Measurements from ENCODE around the gene RHOA. TPM values are rescaled to one million over a fixed set of nuclear protein-coding genes. Genes with fewer than 3 reads are reported as not detected.

Gene RHOA
- total RNA-seq, 3 donors from 2014 or later (not counting 1 experiment from before 2014, with no cell fraction given), result 342 to 372 (median 370) TPM

GRCh38 chr3:49352890-49353421, 58.8 kb downstream of the RHOA start:
- WGBS (ENCODE audit: insufficient coverage), result 82% methylated on average over 5 of the region's 5 CpGs
- intact Hi-C loops (cut with micrococcal nuclease), result no loop called here
- H3K9me3 ChIP-seq (ENCODE audit: control insufficient read depth, insufficient read depth, low read length), result no peaks in the 10 kb centered on the region
- H3K27ac ChIP-seq (ENCODE audit: low read length), result no peak overlapping the region
- H3K36me3 Mint-ChIP-seq, result no peaks in the 10 kb centered on the region
- no peaks in the 10 kb centered on the region for H3K9me3 Mint-ChIP-seq
- H3K4me1 Mint-ChIP-seq, result peaks cover 14 to 21% of the 10 kb centered on the region in 2 donors
- peaks cover 30% of the 10 kb centered on the region for H3K4me1 ChIP-seq (ENCODE audit: control insufficient read depth, insufficient read depth, low read length)
- DNase-seq, result no peak
- peaks cover 4% of the 10 kb centered on the region for H3K36me3 ChIP-seq (ENCODE audit: control insufficient read depth, insufficient read depth, low read length)
- no peaks in the 10 kb centered on the region for H3K27me3 Mint-ChIP-seq (ENCODE audit: low read depth in 2 of 2)
- no peak overlapping the region for H3K4me3 ChIP-seq (ENCODE audit: low read length)
- no peak for ATAC-seq
- H3K27ac Mint-ChIP-seq, result peak overlapping the region in 1 of 2 donors; percentile 1
- no peak for TF ChIP-seq CTCF (IDR thresholded peaks at IDR 0.05)
- no peaks in the 10 kb centered on the region for H3K27me3 ChIP-seq (ENCODE audit: control insufficient read depth, insufficient read depth, low read length)
- no peak overlapping the region for H3K4me3 Mint-ChIP-seq

- DNase-seq (no peak), ATAC-seq (no peak)
- intact Hi-C loops (cut with micrococcal nuclease), result no loop called here
- WGBS (ENCODE audit: insufficient coverage), result 65% methylated on average over 2 of the region's 2 CpGs
- peaks cover 10 to 17% of the 10 kb centered on the region in 2 donors for H3K4me1 Mint-ChIP-seq
- Histone ChIP-seq H3K27ac (ENCODE audit: low read length) (peak overlapping the region; percentile 58), H3K4me1 (ENCODE audit: control insufficient read depth, insufficient read depth, low read length) (peaks cover 27% of the 10 kb centered on the region), H3K9me3 (ENCODE audit: control insufficient read depth, insufficient read depth, low read length) (no peaks in the 10 kb centered on the region), H3K4me3 (ENCODE audit: low read length) (no peak overlapping the region), H3K36me3 (ENCODE audit: control insufficient read depth, insufficient read depth, low read length) (peaks cover 4% of the 10 kb centered on the region), H3K27me3 (ENCODE audit: control insufficient read depth, insufficient read depth, low read length) (no peaks in the 10 kb centered on the region)
- no peaks in the 10 kb centered on the region for H3K36me3 Mint-ChIP-seq
- no peak for TF ChIP-seq CTCF (IDR thresholded peaks at IDR 0.05)
- no peak overlapping the region for H3K27ac Mint-ChIP-seq
- H3K27me3 Mint-ChIP-seq (ENCODE audit: low read depth in 2 of 2), result no peaks in the 10 kb centered on the region
- no peak overlapping the region for H3K4me3 Mint-ChIP-seq
- H3K9me3 Mint-ChIP-seq, result no peaks in the 10 kb centered on the region
These were observed 59.5 kb downstream of the RHOA start for GRCh38 chr3:49352281-49352680.

- peak overlapping the region in 1 of 2 donors; percentile 29 for H3K27ac Mint-ChIP-seq
- Histone ChIP-seq H3K4me1 (ENCODE audit: control insufficient read depth, insufficient read depth, low read length) (peaks cover 19% of the 10 kb centered on the region), H3K36me3 (ENCODE audit: control insufficient read depth, insufficient read depth, low read length) (peaks cover 3% of the 10 kb centered on the region), H3K27ac (ENCODE audit: low read length) (peak overlapping the region; percentile 58), H3K9me3 (ENCODE audit: control insufficient read depth, insufficient read depth, low read length) (no peaks in the 10 kb centered on the region), H3K27me3 (ENCODE audit: control insufficient read depth, insufficient read depth, low read length) (no peaks in the 10 kb centered on the region), H3K4me3 (ENCODE audit: low read length) (no peak overlapping the region)
- 0% methylated on average over 1 of the region's 1 CpG for WGBS (ENCODE audit: insufficient coverage)
- peaks cover 5 to 9% of the 10 kb centered on the region in 2 donors for H3K4me1 Mint-ChIP-seq
- TF ChIP-seq CTCF (IDR thresholded peaks at IDR 0.05), result no peak
- no peaks in the 10 kb centered on the region for H3K9me3 Mint-ChIP-seq
- no peaks in the 10 kb centered on the region for H3K36me3 Mint-ChIP-seq
- intact Hi-C loops (cut with micrococcal nuclease), result no loop called here
- no peaks in the 10 kb centered on the region for H3K27me3 Mint-ChIP-seq (ENCODE audit: low read depth in 2 of 2)
- H3K4me3 Mint-ChIP-seq, result no peak overlapping the region
- no peak for DNase-seq
- peak in 1 of 3 donors; percentile 59 for ATAC-seq
These were observed 60.2 kb downstream of the RHOA start for GRCh38 chr3:49351521-49352011.
